Body of pancreas (tissue), 4 donors: ENCODE data around the gene TMEM266.
"Not testable (repeated sequence)": the region's sequence is repeated elsewhere in the genome, so short reads cannot be mapped to it uniquely, and the experiment has no call there.

Experiments used
- CTCF ChIP-seq, 7 experiments: fragments of 450-650 bp in 4 of 7; fragments of 200-600 bp in 3 of 7; sonication (generic) in 3 of 7; IDR thresholded peaks; one replicate each; pipeline ENCODE4 v1.5.1; 2016 to 2019; ENCODE audit warnings: antibody characterized with exemption in 7 of 7
- POLR2A ChIP-seq, 3 donors: fragments of 450-650 bp; IDR thresholded peaks; one replicate each; pipeline ENCODE4 v1.6.1; 2016; ENCODE audit warnings: antibody characterized with exemption in 3 of 3, mild to moderate bottlenecking in 2 of 3

GRCh38 chr15:76013470-76013869 is 46.3 kb upstream of the TMEM266 start:
- TF ChIP-seq CTCF, POLR2A (IDR thresholded peaks at IDR 0.05): not testable (repeated sequence)
